IMR-90 (cell line): ENCODE data around the gene FAT1. TPM values are rescaled to one million over a fixed set of nuclear protein-coding genes. Genes with fewer than 3 reads are reported as not detected.

Experiments
- ATAC-seq: fragments of 200-7000 bp; cut with Tn5 transposase; 2 replicates; pipeline ENCODE4 v1.9.1; 2020; ENCODE audit warnings: low read depth, mild to moderate bottlenecking, moderate library complexity
- BruUV-seq: library from RNA; stranded (reverse); fragments of 400-500 nt; replicated peaks from 2 replicates; lab custom pipeline; 2021; lab: Mats Ljungman, UMichigan
- CTCF ChIA-PET: fragments of 300-600 bp; formaldehyde crosslinking; extraction: SDS; loops from one replicate; lab custom pipeline; 2021; ENCODE audit warnings: antibody characterized with exemption; lab: Yijun Ruan, JAX
- POLR2A ChIA-PET: fragments of 300-600 bp; sonication (Branson Sonifier 250); formaldehyde crosslinking; loops from one replicate; lab custom pipeline; 2022; ENCODE audit warnings: antibody characterized with exemption; ENCODE audit not compliant: unreplicated experiment; lab: Charles Lee
- DNase-seq: peaks from one replicate; pipeline ENCODE4 v3.0.0; 2013
- H2AFZ ChIP-seq: replicated peaks from 2 replicates; pipeline ENCODE3; 2013; ENCODE audit warnings: low read length, mild to moderate bottlenecking; ENCODE audit not compliant: poor library complexity
- H2AK5ac ChIP-seq: 2 replicates; pipeline ENCODE4 v1.6.1; 2013; ENCODE audit warnings: low read depth, low read length, inconsistent platforms
- H2AK9ac ChIP-seq: replicated peaks from 2 replicates; pipeline ENCODE3; 2013; ENCODE audit warnings: mild to moderate bottlenecking, low read depth, low read length, moderate library complexity; ENCODE audit not compliant: poor library complexity
- H2BK120ac ChIP-seq: 2 replicates; pipeline ENCODE4 v1.6.1; 2013; ENCODE audit warnings: low read depth, low read length, inconsistent platforms
- H2BK15ac ChIP-seq: 3 replicates; pipeline ENCODE4 v1.6.1; 2013; ENCODE audit warnings: low read depth, low read length, inconsistent platforms
- H2BK20ac ChIP-seq: 2 replicates; pipeline ENCODE4 v1.6.1; 2013; ENCODE audit warnings: low read depth, mild to moderate bottlenecking, inconsistent platforms, low read length, moderate library complexity
- H2BK5ac ChIP-seq: 2 replicates; pipeline ENCODE4 v1.6.1; 2013; ENCODE audit warnings: mild to moderate bottlenecking, low read depth, low read length, inconsistent platforms; ENCODE audit not compliant: poor library complexity, severe bottlenecking
- H3K14ac ChIP-seq: replicated peaks from 2 replicates; pipeline ENCODE4 v1.6.1; 2013; ENCODE audit warnings: low read depth, low read length, inconsistent platforms
- H3K18ac ChIP-seq: 2 replicates; pipeline ENCODE4 v1.6.1; 2013; ENCODE audit warnings: low read depth, low read length, control low read depth
- H3K23ac ChIP-seq: 2 replicates; pipeline ENCODE4 v1.6.1; 2013; ENCODE audit warnings: low read depth, low read length, inconsistent platforms
- H3K27ac ChIP-seq: 2 replicates; pipeline ENCODE4 v1.5.1; 2013; ENCODE audit warnings: mild to moderate bottlenecking, control low read depth, low read length; ENCODE audit not compliant: insufficient read depth
- H3K27me3 ChIP-seq: 2 replicates; pipeline ENCODE4 v1.6.1; 2013; ENCODE audit warnings: low read length; ENCODE audit not compliant: control insufficient read depth, insufficient read depth
- H3K36me3 ChIP-seq: 2 replicates; pipeline ENCODE4 v1.6.1; 2013; ENCODE audit warnings: low read length, mixed read lengths; ENCODE audit not compliant: control insufficient read depth, insufficient read depth
- H3K4ac ChIP-seq: 2 replicates; pipeline ENCODE4 v1.6.1; 2013; ENCODE audit warnings: low read depth, low read length, inconsistent platforms
- H3K4me1 ChIP-seq: 2 replicates; pipeline ENCODE4 v1.6.1; 2013; ENCODE audit warnings: low read length, mixed read lengths; ENCODE audit not compliant: control insufficient read depth, insufficient read depth
- H3K4me2 ChIP-seq: 2 replicates; pipeline ENCODE4 v1.6.1; 2013; ENCODE audit warnings: low read depth, mild to moderate bottlenecking, control low read depth, low read length, moderate library complexity
- H3K4me3 ChIP-seq: 2 replicates; pipeline ENCODE4 v1.5.1; 2013; ENCODE audit warnings: low read depth, mild to moderate bottlenecking, control low read depth, low read length, moderate library complexity; ENCODE audit not compliant: insufficient read depth
- H3K56ac ChIP-seq: 2 replicates; pipeline ENCODE4 v1.6.1; 2013; ENCODE audit warnings: low read length, inconsistent platforms; ENCODE audit not compliant: insufficient read depth; ENCODE audit errors: extremely low read depth
- H3K79me1 ChIP-seq, 2 experiments: 2 replicates each; pipeline ENCODE4 v1.6.1; 2013; ENCODE audit warnings: low read length in 2 of 2, inconsistent platforms in 1 of 2, low read depth in 1 of 2
- H3K9ac ChIP-seq: 2 replicates; pipeline ENCODE4 v1.6.1; 2013; ENCODE audit warnings: low read depth, low read length, control low read depth
- H3K9me1 ChIP-seq: 2 replicates; pipeline ENCODE4 v1.6.1; 2013; ENCODE audit warnings: low read length, inconsistent platforms; ENCODE audit not compliant: insufficient read depth
- H3K9me3 ChIP-seq: 2 replicates; pipeline ENCODE4 v1.6.1; 2013; ENCODE audit warnings: low read length; ENCODE audit not compliant: control insufficient read depth, insufficient read depth
- H4K20me1 ChIP-seq: 2 replicates; pipeline ENCODE4 v1.6.1; 2013; ENCODE audit warnings: low read length, inconsistent platforms; ENCODE audit not compliant: insufficient read depth
- H4K5ac ChIP-seq: 2 replicates; pipeline ENCODE4 v1.6.1; 2013; ENCODE audit warnings: mild to moderate bottlenecking, low read depth, low read length, control low read depth
- H4K8ac ChIP-seq, 2 experiments: 2 replicates each; pipeline ENCODE4 v1.6.1; 2013; ENCODE audit warnings: low read depth in 2 of 2, low read length in 2 of 2, control low read depth in 1 of 2, inconsistent platforms in 1 of 2
- H4K91ac ChIP-seq: 2 replicates; pipeline ENCODE4 v1.6.1; 2013; ENCODE audit warnings: low read depth, low read length, inconsistent platforms; ENCODE audit not compliant: insufficient read depth
- CHD1 ChIP-seq: IDR thresholded peaks from 2 replicates; pipeline ENCODE4 v1.6.1; 2012; ENCODE audit warnings: low read depth, low read length, improper control_type of control experiment
- CTCF ChIP-seq: conservative IDR thresholded peaks from 2 replicates; pipeline ENCODE4 v1.5.1; 2012; ENCODE audit warnings: mild to moderate bottlenecking, low read depth, low read length, improper control_type of control experiment
- ELK1 ChIP-seq: fragments of 150-350 bp; IDR thresholded peaks from 2 replicates; pipeline ENCODE4 v1.6.1; 2016; ENCODE audit warnings: low read depth, mild to moderate bottlenecking, low read length, moderate library complexity, borderline replicate concordance
- FOS ChIP-seq: fragments of 150-350 bp; IDR thresholded peaks from 2 replicates; pipeline ENCODE4 v1.6.1; 2016; ENCODE audit warnings: low read depth, low read length
- MAFK ChIP-seq: IDR thresholded peaks from 2 replicates; pipeline ENCODE4 v1.6.1; 2012; ENCODE audit warnings: low read depth, low read length, improper control_type of control experiment
- MAZ ChIP-seq: IDR thresholded peaks from 2 replicates; pipeline ENCODE4 v1.6.1; 2012; ENCODE audit warnings: low read depth, mild to moderate bottlenecking, low read length, improper control_type of control experiment, moderate library complexity, borderline replicate concordance
- RAD21 ChIP-seq: IDR thresholded peaks from 2 replicates; pipeline ENCODE4 v1.6.1; 2012; ENCODE audit warnings: low read length, improper control_type of control experiment
- RCOR1 ChIP-seq: IDR thresholded peaks from 2 replicates; pipeline ENCODE4 v1.6.1; 2012; ENCODE audit warnings: mild to moderate bottlenecking, low read length, improper control_type of control experiment; ENCODE audit not compliant: insufficient replicate concordance
- RFX5 ChIP-seq: IDR thresholded peaks from 2 replicates; pipeline ENCODE4 v1.8.0; 2012; ENCODE audit warnings: low read depth, mild to moderate bottlenecking, low read length, moderate library complexity
- SMC3 ChIP-seq: fragments of 150-350 bp; IDR thresholded peaks from 2 replicates; pipeline ENCODE4 v1.6.1; 2016; ENCODE audit warnings: low read depth, mild to moderate bottlenecking, antibody characterized with exemption, low read length, moderate library complexity
- USF2 ChIP-seq: fragments of 150-350 bp; IDR thresholded peaks from 2 replicates; pipeline ENCODE4 v1.6.1; 2017; ENCODE audit warnings: mild to moderate bottlenecking, antibody characterized with exemption, low read length, low read depth
- WGBS, 2 experiments: methylation state at CpG; one replicate each; pipeline versions ENCODE4 v1.1.5 to v1.1.7; 2013; ENCODE audit warnings: missing lambda C conversion rate in 2 of 2; ENCODE audit not compliant: insufficient read length in 1 of 2; ENCODE audit errors: extremely low coverage in 2 of 2; 5-methylcytosine and 5-hydroxymethylcytosine counted together
- dilution Hi-C: fragments of 300-500 bp; cut with HindIII; formaldehyde crosslinking; loops from one replicate; pipeline ENCODE4 v1.14.3; 2018; ENCODE audit warnings: low sequenced_read_pairs; ENCODE audit not compliant: unreplicated experiment
- in situ Hi-C: fragments of 300-500 bp; cut with MboI; formaldehyde crosslinking; loops from 3 replicates; pipeline ENCODE4 v1.14.3; 2019; ENCODE audit warnings: low sequenced_read_pairs, inconsistent platforms, mixed read lengths
- intact Hi-C: fragments of 100-400 bp; cut with micrococcal nuclease; formaldehyde crosslinking; loops from 2 replicates; pipeline ENCODE4 v1.10.0; 2022
- polyA plus RNA-seq, 3 experiments: library from polyadenylated mRNA; depleted of rRNA; stranded (reverse); fragments of >200 nt; gene quantifications; 2 replicates each; pipeline ENCODE4 v1.2.3, GENCODE V29; 2012; ENCODE audit warnings: low replicate concordance in 1 of 3
- total RNA-seq: library from RNA; depleted of rRNA; stranded (reverse); fragments of >200 nt; gene quantifications from 2 replicates; pipeline ENCODE4 v1.2.3, GENCODE V29; 2012

Gene FAT1
- total and polyA plus RNA-seq, 2 of the 4 experiments (the other 2 are of a cell fraction): 156 to 519 TPM

DNA sequence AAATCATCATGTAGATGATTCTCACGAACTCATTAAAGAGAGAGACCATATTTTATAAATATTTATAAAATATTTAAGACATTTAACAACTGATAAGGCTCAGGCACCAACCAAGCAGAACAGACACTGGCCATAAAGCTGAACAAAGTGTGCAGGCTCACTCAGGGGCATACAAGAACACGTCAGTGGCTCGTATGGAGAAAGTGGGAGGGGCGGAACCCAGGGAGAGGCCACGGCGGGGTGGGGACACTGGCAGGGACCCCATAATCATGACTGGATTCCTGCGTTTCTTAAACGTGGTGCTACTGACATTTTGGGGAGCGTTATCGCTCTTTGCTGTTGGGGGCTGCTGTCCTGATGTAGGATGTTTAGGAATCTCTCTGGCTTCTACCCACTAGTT, 31.3 kb upstream of the FAT1 start (continued):
- TF ChIP-seq MAFK (no peak), MAZ (no peak), RCOR1 (no peak), RAD21 (no peak), ELK1 (no peak)

GRCh38 chr4:186752325-186752724, 28.7 kb upstream of the FAT1 start:
- Histone ChIP-seq H3K27ac (no peak overlapping the region), H3K4ac (no peak overlapping the region), H3K36me3 (no peaks in the 10 kb centered on the region), H3K9me3 (no peaks in the 10 kb centered on the region), H4K91ac (no peak overlapping the region), H2BK20ac (no peak overlapping the region), H2AFZ (no peak overlapping the region), H3K9ac (no peak overlapping the region), H3K9me1 (no peaks in the 10 kb centered on the region), H4K8ac (no peak overlapping the region), H4K20me1 (no peaks in the 10 kb centered on the region), H2BK5ac (no peak overlapping the region), H3K79me1 (no peaks in the 10 kb centered on the region), H4K5ac (no peak overlapping the region), H3K14ac (no peak overlapping the region), H2BK120ac (no peak overlapping the region), H3K56ac (no peak overlapping the region), H3K23ac (no peak overlapping the region), H2BK15ac (no peak overlapping the region), H2AK5ac (no peak overlapping the region), H3K4me2 (no peak overlapping the region), H3K4me1 (peaks cover 3% of the 10 kb centered on the region; the same call in 1 of the 2 replicates), H3K4me3 (no peak overlapping the region), H3K18ac (no peak overlapping the region), H2AK9ac (no peak overlapping the region), H3K27me3 (no peaks in the 10 kb centered on the region)
- WGBS, 2 experiments: 100% methylated on average over 2 of the region's 6 CpGs; no CpG with 5 or more reads in 1 of the 2 experiments
- dilution Hi-C loops: no loop called here
- ATAC-seq (no peak), DNase-seq (no peak)
- in situ Hi-C loops: no loop called here
- intact Hi-C loops: no loop called here
- no TSS peak for BruUV-seq
- CTCF ChIA-PET: no interaction called here
- POLR2A ChIA-PET: no interaction called here
- TF ChIP-seq CTCF (no peak), RAD21 (no peak), ELK1 (no peak), USF2 (no peak), SMC3 (no peak), MAZ (no peak), FOS (no peak), MAFK (no peak), RCOR1 (no peak), RFX5 (no peak), CHD1 (no peak)
